ENCODE data around the gene ERCC1. TPM values are rescaled to one million over a fixed set of nuclear protein-coding genes. Genes with fewer than 3 reads are reported as not detected.

The ERCC1 gene
- polyA plus RNA-seq, 1 donor from 2014 or later = 69.2 TPM

DNA sequence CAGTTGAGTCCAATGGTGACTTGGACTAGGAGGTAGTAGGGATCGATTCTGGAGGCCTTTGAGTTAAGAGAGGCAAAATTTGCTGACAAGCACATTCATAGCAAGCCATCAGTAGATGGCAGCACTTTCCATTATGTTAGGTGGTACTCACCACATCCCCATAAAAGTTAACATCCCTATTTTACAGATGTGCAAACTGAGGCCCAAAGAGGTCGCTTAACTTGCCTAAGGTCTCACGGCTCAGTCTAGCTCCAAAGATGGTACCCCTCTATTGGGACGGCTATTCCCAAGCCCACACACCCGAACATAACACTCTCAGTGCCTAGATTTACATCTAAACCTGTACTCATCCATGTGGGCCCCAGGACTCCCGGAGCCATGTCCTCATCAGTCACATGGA is 22.6 kb upstream of the ERCC1 start:
- Histone ChIP-seq H3K9me2 (ENCODE audit: insufficient read depth, low read length) (no peaks in the 10 kb centered on the region), H3K4me3 (ENCODE audit: low read length) (no peak overlapping the region), H2AFZ (ENCODE audit: low read depth, low read length) (no peak overlapping the region), H3F3A (ENCODE audit: insufficient read depth, low read length, poor library complexity, severe bottlenecking) (no peaks in the 10 kb centered on the region), H3K4me2 (ENCODE audit: low read length) (no peak overlapping the region), H4K20me1 (ENCODE audit: insufficient read depth) (no peaks in the 10 kb centered on the region), H3K9ac (ENCODE audit: low read length) (no peak overlapping the region), H3K9me3 (ENCODE audit: low read length) (no peaks in the 10 kb centered on the region), H3K79me2 (replicated peaks; ENCODE audit: insufficient read depth, low read length) (no peaks in the 10 kb centered on the region), H3K36me3 (ENCODE audit: insufficient read depth, low read length) (no peaks in the 10 kb centered on the region), H3K27ac (ENCODE audit: low read length) (no peak overlapping the region), H3K27me3 (ENCODE audit: insufficient read depth, low read depth, low read length) (no peaks in the 10 kb centered on the region)
- no peak for TF ChIP-seq SMC3 (conservative IDR thresholded peaks at IDR 0.05; ENCODE audit: poor library complexity)
- TF ChIP-seq, protein P1, sequence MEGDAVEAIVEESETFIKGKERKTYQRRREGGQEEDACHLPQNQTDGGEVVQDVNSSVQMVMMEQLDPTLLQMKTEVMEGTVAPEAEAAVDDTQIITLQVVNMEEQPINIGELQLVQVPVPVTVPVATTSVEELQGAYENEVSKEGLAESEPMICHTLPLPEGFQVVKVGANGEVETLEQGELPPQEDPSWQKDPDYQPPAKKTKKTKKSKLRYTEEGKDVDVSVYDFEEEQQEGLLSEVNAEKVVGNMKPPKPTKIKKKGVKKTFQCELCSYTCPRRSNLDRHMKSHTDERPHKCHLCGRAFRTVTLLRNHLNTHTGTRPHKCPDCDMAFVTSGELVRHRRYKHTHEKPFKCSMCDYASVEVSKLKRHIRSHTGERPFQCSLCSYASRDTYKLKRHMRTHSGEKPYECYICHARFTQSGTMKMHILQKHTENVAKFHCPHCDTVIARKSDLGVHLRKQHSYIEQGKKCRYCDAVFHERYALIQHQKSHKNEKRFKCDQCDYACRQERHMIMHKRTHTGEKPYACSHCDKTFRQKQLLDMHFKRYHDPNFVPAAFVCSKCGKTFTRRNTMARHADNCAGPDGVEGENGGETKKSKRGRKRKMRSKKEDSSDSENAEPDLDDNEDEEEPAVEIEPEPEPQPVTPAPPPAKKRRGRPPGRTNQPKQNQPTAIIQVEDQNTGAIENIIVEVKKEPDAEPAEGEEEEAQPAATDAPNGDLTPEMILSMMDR (IDR thresholded peaks at IDR 0.05; ENCODE audit: poor library complexity, severe bottlenecking) = peak; percentile 44

DNA sequence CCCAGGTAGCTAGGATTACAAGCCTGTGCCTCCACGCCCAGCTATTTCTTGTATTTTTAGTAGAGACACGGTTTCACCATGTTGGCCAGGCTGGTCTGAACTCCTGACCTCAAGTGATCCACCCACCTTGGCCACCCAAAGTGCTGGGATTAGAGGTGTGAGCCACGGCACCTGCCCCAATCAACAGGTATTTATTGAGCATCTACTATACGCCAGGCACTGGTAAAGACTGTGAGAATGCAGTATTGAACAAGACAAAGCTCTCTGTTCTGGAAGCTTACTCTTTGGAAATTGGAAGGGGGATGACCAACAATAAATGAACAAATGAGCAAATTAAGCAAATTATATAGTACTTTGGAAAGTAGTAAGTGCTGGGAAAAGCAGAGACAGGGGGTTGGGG is 21.4 kb upstream of the ERCC1 start:
- no peaks in the 10 kb centered on the region for H3K79me2 ChIP-seq (replicated peaks; ENCODE audit: insufficient read depth, low read length)
- no peak overlapping the region for H3K27ac ChIP-seq (ENCODE audit: low read length)
- no peak overlapping the region for H3K4me3 ChIP-seq (ENCODE audit: low read length)
- H3K4me2 ChIP-seq (ENCODE audit: low read length) = no peak overlapping the region
- TF ChIP-seq SMC3 (conservative IDR thresholded peaks at IDR 0.05; ENCODE audit: poor library complexity) (no peak), EZH2 (IDR thresholded peaks at IDR 0.05; ENCODE audit: borderline replicate concordance, insufficient read depth, low read length, poor library complexity, severe bottlenecking) (no peak), TAF1 (IDR thresholded peaks at IDR 0.05; ENCODE audit: low read depth) (no peak), MXI1 (conservative IDR thresholded peaks at IDR 0.05; ENCODE audit: poor library complexity, severe bottlenecking) (no peak)
- TF ChIP-seq, protein P1 (IDR thresholded peaks at IDR 0.05; ENCODE audit: poor library complexity, severe bottlenecking) = no peak
- H4K20me1 ChIP-seq (ENCODE audit: insufficient read depth) = no peaks in the 10 kb centered on the region
- no peak overlapping the region for H2AFZ ChIP-seq (ENCODE audit: low read depth, low read length)
- no peaks in the 10 kb centered on the region for H3K36me3 ChIP-seq (ENCODE audit: insufficient read depth, low read length)
- H3K9me2 ChIP-seq (ENCODE audit: insufficient read depth, low read length) = no peaks in the 10 kb centered on the region
- no peaks in the 10 kb centered on the region for H3K27me3 ChIP-seq (ENCODE audit: insufficient read depth, low read depth, low read length)
- no peak overlapping the region for H3K9ac ChIP-seq (ENCODE audit: low read length)
- no peaks in the 10 kb centered on the region for H3F3A ChIP-seq (ENCODE audit: insufficient read depth, low read length, poor library complexity, severe bottlenecking)
- H3K9me3 ChIP-seq (ENCODE audit: low read length) = no peaks in the 10 kb centered on the region

DNA sequence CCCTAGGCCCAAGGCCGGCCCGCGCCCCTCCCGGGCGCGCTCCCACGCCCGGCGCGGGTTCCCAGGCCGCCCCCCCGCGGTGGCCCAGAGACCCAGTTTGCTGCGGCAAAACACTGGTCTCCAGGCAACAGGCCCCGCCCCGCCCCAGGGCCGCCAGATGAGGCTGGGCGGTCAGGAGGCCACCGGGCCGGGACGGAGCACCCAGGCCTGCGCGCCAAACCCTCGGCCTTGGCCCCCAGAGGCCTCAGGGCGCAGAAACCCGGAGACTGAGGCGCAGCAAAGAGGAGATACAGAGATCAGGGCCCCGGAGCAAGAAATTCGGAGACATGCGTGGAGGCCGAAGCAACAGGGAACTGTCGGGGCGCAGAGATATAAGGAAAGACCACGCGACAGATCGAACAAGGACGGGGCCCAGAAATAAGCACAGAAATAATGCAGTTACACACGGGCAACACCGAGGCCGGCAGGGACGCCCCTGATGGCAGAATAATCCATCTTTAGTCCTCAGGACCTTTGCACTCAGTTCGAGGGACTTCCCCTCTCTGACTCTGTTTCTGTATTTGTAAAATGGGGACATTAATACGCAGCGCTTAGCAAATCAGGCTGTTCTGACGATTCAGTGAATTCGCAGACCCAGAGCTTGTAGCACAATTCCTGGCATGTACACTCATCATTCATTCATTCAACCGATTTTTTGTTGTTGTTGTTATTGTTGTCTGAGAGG is 20.8 kb upstream of the ERCC1 start:
- no peak overlapping the region for H2AFZ ChIP-seq (ENCODE audit: low read depth, low read length)
- H3K9ac ChIP-seq (ENCODE audit: low read length) = no peak overlapping the region
- H3F3A ChIP-seq (ENCODE audit: insufficient read depth, low read length, poor library complexity, severe bottlenecking) = no peaks in the 10 kb centered on the region
- no peaks in the 10 kb centered on the region for H4K20me1 ChIP-seq (ENCODE audit: insufficient read depth)
- H3K9me3 ChIP-seq (ENCODE audit: low read length) = no peaks in the 10 kb centered on the region
- no peaks in the 10 kb centered on the region for H3K9me2 ChIP-seq (ENCODE audit: insufficient read depth, low read length)
- no peaks in the 10 kb centered on the region for H3K36me3 ChIP-seq (ENCODE audit: insufficient read depth, low read length)
- H3K27me3 ChIP-seq (ENCODE audit: insufficient read depth, low read depth, low read length) = no peaks in the 10 kb centered on the region
- no peak overlapping the region for H3K4me2 ChIP-seq (ENCODE audit: low read length)
- TF ChIP-seq, protein P1 (IDR thresholded peaks at IDR 0.05; ENCODE audit: poor library complexity, severe bottlenecking) = no peak
- no peak for TF ChIP-seq EP300 (conservative IDR thresholded peaks at IDR 0.05; ENCODE audit: poor library complexity, severe bottlenecking)
- TF ChIP-seq, protein P2, sequence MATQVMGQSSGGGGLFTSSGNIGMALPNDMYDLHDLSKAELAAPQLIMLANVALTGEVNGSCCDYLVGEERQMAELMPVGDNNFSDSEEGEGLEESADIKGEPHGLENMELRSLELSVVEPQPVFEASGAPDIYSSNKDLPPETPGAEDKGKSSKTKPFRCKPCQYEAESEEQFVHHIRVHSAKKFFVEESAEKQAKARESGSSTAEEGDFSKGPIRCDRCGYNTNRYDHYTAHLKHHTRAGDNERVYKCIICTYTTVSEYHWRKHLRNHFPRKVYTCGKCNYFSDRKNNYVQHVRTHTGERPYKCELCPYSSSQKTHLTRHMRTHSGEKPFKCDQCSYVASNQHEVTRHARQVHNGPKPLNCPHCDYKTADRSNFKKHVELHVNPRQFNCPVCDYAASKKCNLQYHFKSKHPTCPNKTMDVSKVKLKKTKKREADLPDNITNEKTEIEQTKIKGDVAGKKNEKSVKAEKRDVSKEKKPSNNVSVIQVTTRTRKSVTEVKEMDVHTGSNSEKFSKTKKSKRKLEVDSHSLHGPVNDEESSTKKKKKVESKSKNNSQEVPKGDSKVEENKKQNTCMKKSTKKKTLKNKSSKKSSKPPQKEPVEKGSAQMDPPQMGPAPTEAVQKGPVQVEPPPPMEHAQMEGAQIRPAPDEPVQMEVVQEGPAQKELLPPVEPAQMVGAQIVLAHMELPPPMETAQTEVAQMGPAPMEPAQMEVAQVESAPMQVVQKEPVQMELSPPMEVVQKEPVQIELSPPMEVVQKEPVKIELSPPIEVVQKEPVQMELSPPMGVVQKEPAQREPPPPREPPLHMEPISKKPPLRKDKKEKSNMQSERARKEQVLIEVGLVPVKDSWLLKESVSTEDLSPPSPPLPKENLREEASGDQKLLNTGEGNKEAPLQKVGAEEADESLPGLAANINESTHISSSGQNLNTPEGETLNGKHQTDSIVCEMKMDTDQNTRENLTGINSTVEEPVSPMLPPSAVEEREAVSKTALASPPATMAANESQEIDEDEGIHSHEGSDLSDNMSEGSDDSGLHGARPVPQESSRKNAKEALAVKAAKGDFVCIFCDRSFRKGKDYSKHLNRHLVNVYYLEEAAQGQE (IDR thresholded peaks at IDR 0.05; ENCODE audit: borderline replicate concordance) = no peak
- TF ChIP-seq SMC3 (conservative IDR thresholded peaks at IDR 0.05; ENCODE audit: poor library complexity) = no peak
- no peak for TF ChIP-seq MXI1 (conservative IDR thresholded peaks at IDR 0.05; ENCODE audit: poor library complexity, severe bottlenecking)
- TF ChIP-seq POLR2AphosphoS5 (IDR thresholded peaks at IDR 0.05) = no peak
- no peak for TF ChIP-seq EZH2 (IDR thresholded peaks at IDR 0.05; ENCODE audit: borderline replicate concordance, insufficient read depth, low read length, poor library complexity, severe bottlenecking)
- TF ChIP-seq TAF1 (IDR thresholded peaks at IDR 0.05; ENCODE audit: low read depth) = no peak
- no peak for TF ChIP-seq RAD21 (conservative IDR thresholded peaks at IDR 0.05)
- no peak overlapping the region for H3K4me3 ChIP-seq (ENCODE audit: low read length)
- H3K79me2 ChIP-seq (replicated peaks; ENCODE audit: insufficient read depth, low read length) = no peaks in the 10 kb centered on the region
- no peak overlapping the region for H3K27ac ChIP-seq (ENCODE audit: low read length)

All from neural cell (in vitro differentiated cells).